GM12864 (cell line): ENCODE measurements around the gene MYCBP2.

Experiments
- DNase-seq: peaks from one replicate; pipeline ENCODE4 v3.0.0-alpha.2; 2011; ENCODE audit warnings: low read depth
- H3K4me3 ChIP-seq: 2 replicates; pipeline ENCODE4 v1.5.1; 2011; ENCODE audit warnings: mild to moderate bottlenecking, low read depth, low read length, control low read depth
- TF ChIP-seq, protein P1 (sequence below): IDR thresholded peaks from 2 replicates; pipeline ENCODE4 v1.5.1; 2011; ENCODE audit warnings: low read depth, mild to moderate bottlenecking, moderate library complexity, low read length, control low read depth, inconsistent platforms; ENCODE audit errors: missing control alignments

MYCBP2 gene

DNA sequence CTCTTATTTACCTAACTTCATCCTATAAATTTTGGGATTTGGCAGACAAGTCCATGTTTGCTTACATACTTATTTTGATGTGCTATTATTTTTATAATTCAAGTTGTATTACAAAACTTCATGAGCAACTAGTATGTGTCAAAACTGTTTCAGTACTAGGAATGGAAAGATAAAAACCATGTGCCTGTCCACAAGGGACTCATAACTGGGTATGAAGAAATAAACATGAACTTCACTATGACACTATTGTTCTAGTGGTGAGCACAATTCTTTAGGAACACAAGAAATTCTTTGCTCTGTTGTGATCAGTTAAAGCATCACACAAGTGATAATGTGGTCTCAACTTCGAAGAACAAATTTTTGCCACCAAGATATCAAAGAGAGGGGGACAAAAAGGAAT is 202.5 kb downstream of the MYCBP2 start:
- TF ChIP-seq, protein P1, sequence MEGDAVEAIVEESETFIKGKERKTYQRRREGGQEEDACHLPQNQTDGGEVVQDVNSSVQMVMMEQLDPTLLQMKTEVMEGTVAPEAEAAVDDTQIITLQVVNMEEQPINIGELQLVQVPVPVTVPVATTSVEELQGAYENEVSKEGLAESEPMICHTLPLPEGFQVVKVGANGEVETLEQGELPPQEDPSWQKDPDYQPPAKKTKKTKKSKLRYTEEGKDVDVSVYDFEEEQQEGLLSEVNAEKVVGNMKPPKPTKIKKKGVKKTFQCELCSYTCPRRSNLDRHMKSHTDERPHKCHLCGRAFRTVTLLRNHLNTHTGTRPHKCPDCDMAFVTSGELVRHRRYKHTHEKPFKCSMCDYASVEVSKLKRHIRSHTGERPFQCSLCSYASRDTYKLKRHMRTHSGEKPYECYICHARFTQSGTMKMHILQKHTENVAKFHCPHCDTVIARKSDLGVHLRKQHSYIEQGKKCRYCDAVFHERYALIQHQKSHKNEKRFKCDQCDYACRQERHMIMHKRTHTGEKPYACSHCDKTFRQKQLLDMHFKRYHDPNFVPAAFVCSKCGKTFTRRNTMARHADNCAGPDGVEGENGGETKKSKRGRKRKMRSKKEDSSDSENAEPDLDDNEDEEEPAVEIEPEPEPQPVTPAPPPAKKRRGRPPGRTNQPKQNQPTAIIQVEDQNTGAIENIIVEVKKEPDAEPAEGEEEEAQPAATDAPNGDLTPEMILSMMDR = no peak
- H3K4me3 ChIP-seq = no peak overlapping the region
- DNase-seq = no peak

GRCh38 chr13:77118134-77118533 is 208.8 kb downstream of the MYCBP2 start:
- DNase-seq = no peak
- TF ChIP-seq, protein P1 = no peak
- no peak overlapping the region for H3K4me3 ChIP-seq

GRCh38 chr13:77114271-77114670 is 212.6 kb downstream of the MYCBP2 start:
- DNase-seq = no peak

DNA sequence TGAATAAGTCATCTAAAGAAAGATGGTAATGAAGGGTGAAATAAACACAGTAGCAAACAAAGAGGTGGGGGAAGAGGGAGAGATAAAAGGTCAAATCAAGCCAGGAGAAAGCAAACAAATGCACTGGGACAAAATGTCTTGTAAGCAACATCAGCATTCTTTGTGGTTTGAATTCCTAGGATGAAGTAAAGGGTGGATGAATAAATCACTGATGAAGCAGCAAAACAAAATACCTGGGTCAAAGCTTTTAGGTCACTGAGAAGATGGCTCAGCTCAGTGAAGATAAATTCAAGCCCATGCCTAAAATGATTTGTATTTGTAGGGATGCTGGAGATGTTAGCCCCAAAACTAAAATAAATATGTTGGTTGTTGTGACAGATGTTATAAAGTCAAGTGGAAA is 213.4 kb downstream of the MYCBP2 start:
- no peak for DNase-seq
- H3K4me3 ChIP-seq = no peak overlapping the region
- TF ChIP-seq, protein P1 = no peak

More at GRCh38 chr13:77114271-77114670, 212.6 kb downstream of the MYCBP2 start:
- H3K4me3 ChIP-seq = no peak overlapping the region
- TF ChIP-seq, protein P1 = no peak

DNA sequence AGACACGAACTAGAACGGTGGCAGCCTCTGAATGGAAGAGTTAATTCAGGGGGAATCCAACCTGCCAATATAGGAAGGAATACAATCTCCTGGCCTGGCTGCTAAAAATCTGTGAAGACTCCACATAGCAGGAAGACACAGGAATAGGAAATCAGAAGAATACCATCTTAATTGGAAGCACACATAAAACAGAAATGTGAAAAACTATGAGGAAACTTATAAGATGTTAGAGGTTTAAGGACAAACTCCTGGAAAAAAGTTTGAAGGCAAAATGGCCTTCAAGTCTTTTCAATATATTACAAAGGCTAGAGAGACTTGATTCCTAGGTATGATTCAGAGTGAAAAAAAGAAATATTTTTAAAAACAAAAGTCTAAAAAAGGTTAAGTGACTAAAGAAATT is 221.8 kb downstream of the MYCBP2 start:
- TF ChIP-seq, protein P1 = no peak
- no peak overlapping the region for H3K4me3 ChIP-seq
- no peak for DNase-seq

DNA sequence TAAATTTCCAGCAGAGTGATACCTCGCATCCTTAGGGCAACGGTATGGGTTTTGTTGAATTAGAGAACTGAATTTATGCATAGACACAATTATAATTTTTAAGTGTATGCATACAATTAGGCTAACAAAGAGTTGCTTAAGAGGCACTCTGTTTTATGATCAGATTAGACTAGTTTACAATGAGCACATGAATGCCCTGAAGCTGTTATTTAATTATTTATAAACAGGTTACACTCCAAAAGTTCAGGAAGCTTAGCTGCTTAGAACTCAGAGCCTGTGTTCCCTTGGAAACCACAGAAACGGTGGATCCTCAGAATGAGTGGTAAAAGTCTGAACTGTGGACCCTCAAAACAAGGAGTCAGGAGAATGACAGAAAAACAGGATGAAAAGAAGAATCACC is 227.5 kb downstream of the MYCBP2 start:
- DNase-seq = no peak
- TF ChIP-seq, protein P1 = no peak

DNA sequence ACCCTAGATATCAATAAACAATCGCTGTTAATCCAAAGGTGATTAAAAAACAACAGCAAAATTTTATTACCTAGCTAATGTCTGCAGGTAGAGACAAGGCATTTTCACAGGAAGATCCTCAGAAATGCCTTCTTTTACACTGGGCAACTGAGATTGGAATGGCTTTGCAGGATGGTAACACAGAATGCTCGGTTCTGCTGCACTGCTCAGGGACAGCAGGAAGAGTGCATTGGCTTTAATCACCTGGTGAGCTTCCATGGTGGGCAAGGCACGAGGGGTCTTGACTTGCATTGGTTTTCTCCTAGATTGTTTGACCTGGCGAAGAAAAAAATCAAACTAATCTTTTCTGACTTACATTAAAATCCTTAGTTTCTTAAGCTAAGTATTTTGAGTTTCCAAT is 231.6 kb downstream of the MYCBP2 start:
- no peak overlapping the region for H3K4me3 ChIP-seq
- no peak for DNase-seq
- TF ChIP-seq, protein P1 = no peak

More for the DNA sequence above, 227.5 kb downstream of the MYCBP2 start:
- no peak overlapping the region for H3K4me3 ChIP-seq
